Lung (tissue), 12 donors: Measurements from ENCODE around the gene ABHD15. TPM values are rescaled to one million over a fixed set of nuclear protein-coding genes. Genes with fewer than 3 reads are reported as not detected.
A peak's percentile ranks its signal among the peaks of the same experiment; 100 is the strongest.

Source experiments
- ATAC-seq: fragments of 200-7000 bp; cut with Tn5 transposase; one replicate; pipeline ENCODE4 v1.9.1; 2020; ENCODE audit warnings: moderate number of reproducible peaks; ENCODE audit not compliant: insufficient read depth, low FRiP score
- DNase-seq, 3 donors: peaks; one replicate each; pipeline ENCODE4 v3.0.0-alpha.2; 2013 to 2017
- H3K27ac ChIP-seq, 2 donors: one replicate each; pipeline ENCODE4 v1.5.1; 2013; ENCODE audit warnings: mild to moderate bottlenecking in 2 of 2, moderate library complexity in 2 of 2, control low read depth in 1 of 2, inconsistent platforms in 1 of 2, low read depth in 1 of 2, low read length in 1 of 2
- H3K27me3 ChIP-seq, 3 donors: one replicate each; pipeline ENCODE4 v1.5.1; 2013; ENCODE audit warnings: low read length in 2 of 3; ENCODE audit not compliant: control insufficient read depth in 3 of 3, insufficient read depth in 3 of 3
- H3K36me3 ChIP-seq, 4 donors: one replicate each; pipeline ENCODE4 v1.5.1; 2013; ENCODE audit warnings: low read length in 4 of 4, mild to moderate bottlenecking in 1 of 4, moderate library complexity in 1 of 4; ENCODE audit not compliant: control insufficient read depth in 4 of 4, insufficient read depth in 4 of 4
- H3K4me1 ChIP-seq, 5 donors: one replicate each; pipeline ENCODE4 v1.5.1; 2013; ENCODE audit warnings: low read length in 5 of 5, mild to moderate bottlenecking in 2 of 5, moderate library complexity in 1 of 5; ENCODE audit not compliant: control insufficient read depth in 5 of 5, insufficient read depth in 5 of 5
- H3K4me3 ChIP-seq: one replicate; pipeline ENCODE4 v1.5.1; 2013; ENCODE audit warnings: mild to moderate bottlenecking, control low read depth, moderate library complexity
- H3K9ac ChIP-seq, 2 donors: one replicate each; pipeline ENCODE4 v1.5.1; 2013; ENCODE audit warnings: low read length in 2 of 2, control low read depth in 1 of 2; ENCODE audit not compliant: insufficient read depth in 1 of 2
- H3K9me3 ChIP-seq, 4 donors: one replicate each; pipeline ENCODE4 v1.5.1; 2013; ENCODE audit warnings: low read length in 3 of 4, mild to moderate bottlenecking in 1 of 4, moderate library complexity in 1 of 4; ENCODE audit not compliant: control insufficient read depth in 4 of 4, insufficient read depth in 3 of 4
- CTCF ChIP-seq: IDR thresholded peaks from 2 replicates; pipeline ENCODE4 v1.5.1; 2012; ENCODE audit warnings: mild to moderate bottlenecking; ENCODE audit errors: control extremely low read depth, extremely low read depth
- WGBS, 2 donors: extraction: QIAGEN DNeasy Blood & Tissue Kit; methylation state at CpG; one replicate each; pipeline ENCODE4 v1.1.7; 2013; 5-methylcytosine and 5-hydroxymethylcytosine counted together
- polyA plus RNA-seq, 2 donors: library from polyadenylated mRNA; stranded (reverse); fragments of 200-250 nt; gene quantifications; one replicate each; pipeline ENCODE4 v1.2.1, GENCODE V29; 2013
- total RNA-seq, 2 donors: library from RNA; depleted of rRNA in 1 of 2; stranded (reverse); fragments of >200 nt in 1 of 2; gene quantifications; one replicate each; pipeline ENCODE4 v1.2.1, GENCODE V29; 2014 to 2021
- donor health status: control.
- donor health status: control.
- donor health status: Bipolar disorder and iron deficiency.
- donor health status: healthy.
- donor health status: DM: yes; HTN: yes; CAD: no.

ABHD15 gene
- total and polyA plus RNA-seq, 4 donors = 4.0 to 10.5 (median 5.2) TPM

- peaks cover 0 to 41% (median 27%) of the 10 kb centered on the region in 5 donors for H3K4me1 ChIP-seq
- H3K4me3 ChIP-seq = no peak overlapping the region
- WGBS, 2 donors = 59 to 61% methylated on average over 16 of the region's 16 CpGs
These were observed 47.7 kb upstream of the ABHD15 start for GRCh38 chr17:29614349-29615047.

DNA sequence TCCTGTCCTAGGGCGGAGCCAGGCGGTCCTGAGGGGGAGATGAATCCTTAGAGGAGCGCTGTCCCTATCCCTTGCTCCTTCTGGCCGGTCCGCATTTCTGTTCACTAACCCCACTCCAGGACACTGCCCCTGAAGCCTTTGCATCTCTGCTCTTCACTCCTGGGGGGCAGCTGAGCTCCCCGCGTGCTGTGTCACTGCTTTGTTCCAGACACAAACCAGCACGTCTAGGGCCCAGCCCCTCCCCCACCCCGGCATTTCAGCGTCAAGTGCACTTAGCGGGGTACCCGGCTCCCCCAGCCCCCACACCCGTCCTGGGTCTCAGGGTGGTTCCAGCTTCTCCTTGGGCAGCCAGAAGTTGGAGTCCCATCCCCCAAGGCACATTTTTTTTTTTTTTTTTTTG, 47.0 kb upstream of the ABHD15 start:
- Histone ChIP-seq H3K27me3 (peaks cover 0 to 44% (median 27%) of the 10 kb centered on the region in 3 donors), H3K27ac (no peak overlapping the region), H3K4me1 (peaks cover 0 to 41% (median 26%) of the 10 kb centered on the region in 5 donors), H3K9me3 (no peaks in the 10 kb centered on the region), H3K4me3 (no peak overlapping the region), H3K36me3 (no peaks in the 10 kb centered on the region), H3K9ac (no peak overlapping the region)
- WGBS, 2 donors = 27 to 34% methylated on average over 13 of the region's 13 CpGs
- ATAC-seq = no peak
- DNase-seq = no peak
- TF ChIP-seq CTCF = no peak

More at GRCh38 chr17:29614349-29615047, 47.7 kb upstream of the ABHD15 start:
- DNase-seq (no peak), ATAC-seq (no peak)
- Histone ChIP-seq H3K27me3 (peaks cover 0 to 50% (median 33%) of the 10 kb centered on the region in 3 donors), H3K9ac (no peak overlapping the region), H3K27ac (no peak overlapping the region), H3K9me3 (no peaks in the 10 kb centered on the region), H3K36me3 (no peaks in the 10 kb centered on the region)
- no peak for TF ChIP-seq CTCF

- DNase-seq (peak; percentile 89 to 94 (median 93)), ATAC-seq (peak; percentile 47)
- TF ChIP-seq CTCF = peak; percentile 84
- 2% methylated on average over 43 to 50 of the region's 50 CpGs for WGBS, 2 donors
- Histone ChIP-seq H3K9me3 (no peaks in the 10 kb centered on the region), H3K9ac (no peak overlapping the region), H3K27ac (no peak overlapping the region), H3K4me3 (no peak overlapping the region), H3K36me3 (no peaks in the 10 kb centered on the region), H3K27me3 (peaks cover 0 to 39% (median 22%) of the 10 kb centered on the region in 3 donors), H3K4me1 (peaks cover 0 to 41% (median 26%) of the 10 kb centered on the region in 5 donors)
These were observed 46.6 kb upstream of the ABHD15 start for GRCh38 chr17:29613352-29613837.
